SK-N-SH (cell line): ENCODE measurements around the gene POLDIP3.

Source experiments
- EP300 ChIP-seq, 2 experiments: IDR thresholded peaks; 2 replicates each; pipeline versions ENCODE4 v1.4.0 to v1.6.1; 2012; ENCODE audit warnings: borderline replicate concordance in 1 of 2, low read depth in 1 of 2, low read length in 1 of 2
- FOXM1 ChIP-seq: IDR thresholded peaks from 2 replicates; pipeline ENCODE4 v1.4.0; 2012; ENCODE audit warnings: low read depth, mild to moderate bottlenecking
- JUND ChIP-seq: IDR thresholded peaks from 2 replicates; pipeline ENCODE4 v1.4.0; 2012
- MXI1 ChIP-seq: IDR thresholded peaks from 2 replicates; pipeline ENCODE4 v1.6.1; 2012; ENCODE audit warnings: mild to moderate bottlenecking, low read depth, low read length, improper control_type of control experiment
- POLR2AphosphoS5 ChIP-seq: IDR thresholded peaks from 2 replicates; pipeline ENCODE4 v1.6.1; 2012; ENCODE audit warnings: low read depth, low read length
- RAD21 ChIP-seq: IDR thresholded peaks from 2 replicates; pipeline ENCODE4 v1.6.1; 2012; ENCODE audit warnings: mild to moderate bottlenecking, low read length
- REST ChIP-seq: IDR thresholded peaks from 2 replicates; pipeline ENCODE4 v1.6.1; 2012; ENCODE audit warnings: mild to moderate bottlenecking, low read depth, low read length, moderate library complexity
- RFX5 ChIP-seq: IDR thresholded peaks from 2 replicates; pipeline ENCODE4 v1.6.1; 2012; ENCODE audit warnings: mild to moderate bottlenecking, improper control_type of control experiment, low read length
- TAF1 ChIP-seq: IDR thresholded peaks from 2 replicates; pipeline ENCODE4 v1.6.1; 2012; ENCODE audit warnings: low read depth, mild to moderate bottlenecking, low read length, moderate library complexity, borderline replicate concordance
- TF ChIP-seq, protein P1 (sequence below): fragments of 200-600 bp; sonication (generic); IDR thresholded peaks from 2 replicates; pipeline ENCODE4 v1.6.1; 2017; ENCODE audit warnings: antibody characterized with exemption, mild to moderate bottlenecking, moderate library complexity
- TF ChIP-seq, protein P2 (sequence below): IDR thresholded peaks from 2 replicates; pipeline ENCODE4 v1.4.0; 2012; ENCODE audit warnings: low read depth
- TF ChIP-seq, protein P3 (sequence below): fragments of 150-350 bp; IDR thresholded peaks from 2 replicates; pipeline ENCODE4 v1.6.1; 2017; ENCODE audit warnings: antibody characterized with exemption, low read length, low read depth, borderline replicate concordance
- TF ChIP-seq, protein P4 (sequence below): IDR thresholded peaks from 2 replicates; pipeline ENCODE4; 2012

DNA sequence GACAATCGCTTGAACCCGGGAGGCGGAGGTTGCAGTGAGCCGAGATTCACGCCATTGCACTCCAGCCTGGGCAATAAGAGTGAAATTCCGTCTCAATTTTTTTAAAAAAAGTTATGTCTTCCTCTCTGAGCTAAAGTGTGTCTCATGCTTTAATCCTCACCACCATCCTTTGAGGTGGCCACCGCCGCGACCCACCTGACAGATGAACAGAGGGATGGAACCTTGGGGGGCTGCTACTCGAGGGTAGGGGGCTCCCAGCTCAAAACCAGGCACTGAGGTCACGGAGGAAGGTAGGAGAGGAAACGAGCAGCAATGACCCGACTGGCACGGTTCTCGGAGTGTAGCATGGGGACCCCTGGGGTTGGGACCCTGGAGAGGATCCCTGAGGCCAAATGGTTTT is 10.7 kb upstream of the POLDIP3 start:
- TF ChIP-seq, protein P1, sequence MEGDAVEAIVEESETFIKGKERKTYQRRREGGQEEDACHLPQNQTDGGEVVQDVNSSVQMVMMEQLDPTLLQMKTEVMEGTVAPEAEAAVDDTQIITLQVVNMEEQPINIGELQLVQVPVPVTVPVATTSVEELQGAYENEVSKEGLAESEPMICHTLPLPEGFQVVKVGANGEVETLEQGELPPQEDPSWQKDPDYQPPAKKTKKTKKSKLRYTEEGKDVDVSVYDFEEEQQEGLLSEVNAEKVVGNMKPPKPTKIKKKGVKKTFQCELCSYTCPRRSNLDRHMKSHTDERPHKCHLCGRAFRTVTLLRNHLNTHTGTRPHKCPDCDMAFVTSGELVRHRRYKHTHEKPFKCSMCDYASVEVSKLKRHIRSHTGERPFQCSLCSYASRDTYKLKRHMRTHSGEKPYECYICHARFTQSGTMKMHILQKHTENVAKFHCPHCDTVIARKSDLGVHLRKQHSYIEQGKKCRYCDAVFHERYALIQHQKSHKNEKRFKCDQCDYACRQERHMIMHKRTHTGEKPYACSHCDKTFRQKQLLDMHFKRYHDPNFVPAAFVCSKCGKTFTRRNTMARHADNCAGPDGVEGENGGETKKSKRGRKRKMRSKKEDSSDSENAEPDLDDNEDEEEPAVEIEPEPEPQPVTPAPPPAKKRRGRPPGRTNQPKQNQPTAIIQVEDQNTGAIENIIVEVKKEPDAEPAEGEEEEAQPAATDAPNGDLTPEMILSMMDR: no peak
- TF ChIP-seq RAD21 (no peak), POLR2AphosphoS5 (no peak), RFX5 (no peak), REST (no peak), FOXM1 (no peak), TAF1 (no peak), EP300 (IDR thresholded peaks at IDR 0.05; ENCODE audit: borderline replicate concordance in 1 of 2, low read depth in 1 of 2, low read length in 1 of 2) (no peak), MXI1 (no peak), JUND (no peak)
- TF ChIP-seq, protein P2, sequence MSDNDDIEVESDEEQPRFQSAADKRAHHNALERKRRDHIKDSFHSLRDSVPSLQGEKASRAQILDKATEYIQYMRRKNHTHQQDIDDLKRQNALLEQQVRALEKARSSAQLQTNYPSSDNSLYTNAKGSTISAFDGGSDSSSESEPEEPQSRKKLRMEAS: no peak
- TF ChIP-seq, protein P3, sequence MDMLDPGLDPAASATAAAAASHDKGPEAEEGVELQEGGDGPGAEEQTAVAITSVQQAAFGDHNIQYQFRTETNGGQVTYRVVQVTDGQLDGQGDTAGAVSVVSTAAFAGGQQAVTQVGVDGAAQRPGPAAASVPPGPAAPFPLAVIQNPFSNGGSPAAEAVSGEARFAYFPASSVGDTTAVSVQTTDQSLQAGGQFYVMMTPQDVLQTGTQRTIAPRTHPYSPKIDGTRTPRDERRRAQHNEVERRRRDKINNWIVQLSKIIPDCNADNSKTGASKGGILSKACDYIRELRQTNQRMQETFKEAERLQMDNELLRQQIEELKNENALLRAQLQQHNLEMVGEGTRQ: no peak
- TF ChIP-seq, protein P4, sequence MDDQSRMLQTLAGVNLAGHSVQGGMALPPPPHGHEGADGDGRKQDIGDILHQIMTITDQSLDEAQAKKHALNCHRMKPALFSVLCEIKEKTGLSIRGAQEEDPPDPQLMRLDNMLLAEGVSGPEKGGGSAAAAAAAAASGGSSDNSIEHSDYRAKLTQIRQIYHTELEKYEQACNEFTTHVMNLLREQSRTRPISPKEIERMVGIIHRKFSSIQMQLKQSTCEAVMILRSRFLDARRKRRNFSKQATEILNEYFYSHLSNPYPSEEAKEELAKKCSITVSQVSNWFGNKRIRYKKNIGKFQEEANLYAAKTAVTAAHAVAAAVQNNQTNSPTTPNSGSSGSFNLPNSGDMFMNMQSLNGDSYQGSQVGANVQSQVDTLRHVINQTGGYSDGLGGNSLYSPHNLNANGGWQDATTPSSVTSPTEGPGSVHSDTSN: no peak
